ENCODE results near the gene GPC6.

The GPC6 gene

DNA sequence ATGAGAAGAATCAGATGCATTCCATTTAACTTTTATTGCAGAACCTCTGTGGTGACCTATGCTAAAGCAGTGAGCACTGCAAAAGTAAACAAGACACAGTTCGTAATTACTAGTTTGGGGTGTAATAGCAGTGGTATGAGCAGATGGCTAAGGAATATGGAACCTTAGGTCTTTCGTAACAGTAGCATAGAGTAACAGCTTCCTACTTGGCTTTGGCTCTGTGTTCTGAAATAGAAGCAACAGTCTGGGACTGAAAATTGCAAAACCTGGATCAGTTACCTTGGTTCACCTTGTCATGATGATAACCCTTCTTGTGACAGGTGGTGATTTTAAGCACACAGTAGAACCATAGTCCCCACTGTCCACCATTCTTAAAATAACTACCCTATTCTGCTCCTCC, 303.4 kb downstream of the GPC6 start:
- no peak for DNase-seq (ENCODE audit: low read depth, low spot score)
- CTCF ChIA-PET = interaction anchor here (1.2 kb wide), 1 partner anchor 21 kb away, joined by 3 read pairs; no protein-coding TSS in a partner anchor
- POLR2A ChIA-PET = no interaction called here
- H3K4me3 ChIP-seq (ENCODE audit: low read depth, low read length) = no peak overlapping the region
- TF ChIP-seq, protein P1, sequence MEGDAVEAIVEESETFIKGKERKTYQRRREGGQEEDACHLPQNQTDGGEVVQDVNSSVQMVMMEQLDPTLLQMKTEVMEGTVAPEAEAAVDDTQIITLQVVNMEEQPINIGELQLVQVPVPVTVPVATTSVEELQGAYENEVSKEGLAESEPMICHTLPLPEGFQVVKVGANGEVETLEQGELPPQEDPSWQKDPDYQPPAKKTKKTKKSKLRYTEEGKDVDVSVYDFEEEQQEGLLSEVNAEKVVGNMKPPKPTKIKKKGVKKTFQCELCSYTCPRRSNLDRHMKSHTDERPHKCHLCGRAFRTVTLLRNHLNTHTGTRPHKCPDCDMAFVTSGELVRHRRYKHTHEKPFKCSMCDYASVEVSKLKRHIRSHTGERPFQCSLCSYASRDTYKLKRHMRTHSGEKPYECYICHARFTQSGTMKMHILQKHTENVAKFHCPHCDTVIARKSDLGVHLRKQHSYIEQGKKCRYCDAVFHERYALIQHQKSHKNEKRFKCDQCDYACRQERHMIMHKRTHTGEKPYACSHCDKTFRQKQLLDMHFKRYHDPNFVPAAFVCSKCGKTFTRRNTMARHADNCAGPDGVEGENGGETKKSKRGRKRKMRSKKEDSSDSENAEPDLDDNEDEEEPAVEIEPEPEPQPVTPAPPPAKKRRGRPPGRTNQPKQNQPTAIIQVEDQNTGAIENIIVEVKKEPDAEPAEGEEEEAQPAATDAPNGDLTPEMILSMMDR (IDR thresholded peaks at IDR 0.05; ENCODE audit: insufficient read depth, low read length, missing control alignments) = no peak

DNA sequence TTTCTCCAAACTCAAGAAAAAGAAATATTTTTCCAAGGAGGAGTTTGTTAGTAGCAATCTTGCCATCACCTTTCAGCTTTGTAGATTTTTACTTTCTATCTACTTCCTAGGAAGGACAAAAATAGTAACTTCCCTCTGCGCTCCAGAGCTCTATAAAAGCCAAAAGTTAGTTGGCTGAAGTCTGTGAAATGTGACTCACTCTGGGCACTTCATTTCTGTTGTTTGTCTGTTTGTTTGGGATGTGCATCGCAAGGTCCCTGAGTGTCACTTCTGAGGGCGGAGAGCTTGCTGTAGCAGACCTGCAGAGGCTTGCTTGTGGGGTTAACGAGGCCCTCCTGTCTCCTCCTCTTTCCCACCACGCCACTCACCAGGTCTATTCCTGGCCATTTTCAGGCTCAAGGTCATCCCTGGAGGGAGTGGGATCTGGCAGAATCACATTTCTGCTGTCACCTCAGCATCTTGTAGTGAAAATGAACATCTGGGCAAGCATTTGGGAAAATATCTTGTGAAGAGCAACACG, 307.6 kb downstream of the GPC6 start:
- ChIA-PET POLR2A (no interaction called here), CTCF (no interaction called here)
- TF ChIP-seq, protein P1 (IDR thresholded peaks at IDR 0.05; ENCODE audit: insufficient read depth, low read length, missing control alignments) = no peak
- no peak overlapping the region for H3K4me3 ChIP-seq (ENCODE audit: low read depth, low read length)
- no peak for DNase-seq (ENCODE audit: low read depth, low spot score)

DNA sequence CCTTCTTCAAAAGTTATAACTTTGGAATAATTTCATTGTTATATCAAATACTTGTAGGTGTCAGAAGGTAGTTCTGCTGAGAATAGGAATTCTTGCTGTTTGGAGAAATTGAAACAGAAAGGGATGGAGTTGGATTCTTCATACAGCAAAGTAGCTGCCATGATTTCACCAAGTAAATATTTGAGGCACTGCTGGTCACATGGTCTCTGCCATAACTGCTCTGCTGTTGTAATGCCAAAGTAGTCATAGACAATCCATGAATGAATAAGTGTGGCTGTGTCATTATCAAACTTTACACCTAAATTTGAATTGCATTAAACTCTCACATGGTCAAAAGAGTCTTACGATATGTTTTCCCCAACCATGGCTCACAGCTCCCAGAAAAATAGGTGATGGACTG, 308.6 kb downstream of the GPC6 start:
- DNase-seq (ENCODE audit: low read depth, low spot score) = peak; percentile 31
- TF ChIP-seq, protein P1 (IDR thresholded peaks at IDR 0.05; ENCODE audit: insufficient read depth, low read length, missing control alignments) = no peak
- ChIA-PET POLR2A (no interaction called here), CTCF (no interaction called here)
- no peak overlapping the region for H3K4me3 ChIP-seq (ENCODE audit: low read depth, low read length)

DNA sequence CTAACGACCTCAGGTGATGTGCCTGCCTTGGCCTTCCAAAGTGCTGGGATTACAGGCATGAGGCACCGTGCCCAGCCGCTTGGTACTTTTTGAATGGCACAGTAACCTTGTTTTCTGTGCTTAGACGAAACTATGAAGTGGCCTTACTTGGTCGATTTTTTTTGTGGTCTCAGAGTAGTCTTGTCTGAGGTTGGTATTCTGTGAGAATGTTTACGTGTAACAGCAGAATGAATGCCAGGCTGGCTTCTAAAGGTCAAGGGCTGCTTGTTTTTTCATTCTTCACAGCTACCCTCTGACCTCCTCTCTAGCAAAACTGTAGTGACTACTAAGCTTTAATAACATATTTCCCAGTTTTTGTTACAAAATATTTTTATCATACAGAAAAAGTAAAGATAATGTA, 313.3 kb downstream of the GPC6 start:
- POLR2A ChIA-PET = no interaction called here
- CTCF ChIA-PET = interaction anchor here (0.6 kb wide), 1 partner anchor 30 kb away, joined by 3 read pairs; no protein-coding TSS in a partner anchor
- H3K4me3 ChIP-seq (ENCODE audit: low read depth, low read length) = no peak overlapping the region
- TF ChIP-seq, protein P1 (IDR thresholded peaks at IDR 0.05; ENCODE audit: insufficient read depth, low read length, missing control alignments) = no peak
- DNase-seq (ENCODE audit: low read depth, low spot score) = no peak

DNA sequence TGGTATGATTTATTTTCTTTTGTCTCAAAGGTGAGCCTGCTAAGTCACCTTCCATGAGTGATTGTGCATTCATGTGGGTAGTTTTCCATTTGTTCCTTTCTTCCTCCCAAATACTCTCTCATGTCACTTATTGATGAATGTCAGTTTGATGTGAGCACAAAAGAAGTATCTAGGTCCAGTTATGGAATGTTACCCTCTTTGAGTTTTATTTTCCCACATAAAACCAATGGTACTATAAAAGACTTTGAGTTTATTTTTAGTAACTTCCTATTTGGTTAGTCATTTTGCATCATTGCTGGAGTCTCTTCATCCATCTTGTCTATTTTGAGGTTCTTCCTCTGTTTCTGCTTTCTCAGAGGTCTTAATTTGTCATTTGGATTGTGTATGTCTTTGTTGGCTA, 321.3 kb downstream of the GPC6 start:
- no peak for DNase-seq (ENCODE audit: low read depth, low spot score)
- POLR2A ChIA-PET = no interaction called here
- H3K4me3 ChIP-seq (ENCODE audit: low read depth, low read length) = no peak overlapping the region
- TF ChIP-seq, protein P1 (IDR thresholded peaks at IDR 0.05; ENCODE audit: insufficient read depth, low read length, missing control alignments) = no peak
- CTCF ChIA-PET = no interaction called here

DNA sequence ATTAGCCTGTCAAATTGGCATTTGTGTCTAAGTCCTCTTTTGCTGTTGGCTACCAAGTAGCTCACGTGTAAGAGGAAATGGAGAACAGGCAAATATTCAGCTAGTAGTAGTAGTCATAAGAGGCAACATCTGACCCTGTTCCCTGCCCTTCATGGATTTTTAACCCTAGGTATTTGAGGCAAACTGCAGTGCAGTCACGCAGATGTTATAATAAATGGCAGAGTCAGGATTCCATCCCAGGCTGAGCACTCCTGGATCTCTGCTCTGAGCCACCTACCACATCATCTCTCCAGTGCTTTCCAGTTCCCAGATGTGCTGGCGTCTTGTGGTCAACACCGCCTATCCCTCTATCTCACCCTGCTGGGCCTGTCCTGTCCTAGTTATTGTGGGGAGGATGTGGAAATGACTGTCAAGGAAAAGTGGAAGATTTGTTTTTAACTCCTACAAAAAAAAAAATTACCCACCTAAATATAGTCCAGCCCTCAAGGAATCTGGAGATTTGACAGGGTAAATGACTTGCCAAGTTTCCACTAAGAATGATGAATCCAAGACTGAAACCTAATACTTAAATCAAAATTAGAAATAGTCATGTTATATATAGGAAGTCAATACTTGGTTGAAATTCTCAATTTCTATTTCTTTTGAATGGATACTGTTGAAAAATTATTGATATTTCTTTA, 322.9 kb downstream of the GPC6 start:
- no peak overlapping the region for H3K4me3 ChIP-seq (ENCODE audit: low read depth, low read length)
- CTCF ChIA-PET = no interaction called here
- TF ChIP-seq, protein P1 (IDR thresholded peaks at IDR 0.05; ENCODE audit: insufficient read depth, low read length, missing control alignments) = no peak
- no peak for DNase-seq (ENCODE audit: low read depth, low spot score)
- POLR2A ChIA-PET = no interaction called here

All from AG04449 (cell line).